ENCODE measurements around the gene RNF220. TPM values are rescaled to one million over a fixed set of nuclear protein-coding genes. Genes with fewer than 3 reads are reported as not detected.

Gene RNF220
- total and polyA plus RNA-seq, 9 of the 15 experiments (the other 6 are each of a cell fraction or from before 2014, with no cell fraction given), result 5.1 to 117 (median 66.9) TPM

DNA sequence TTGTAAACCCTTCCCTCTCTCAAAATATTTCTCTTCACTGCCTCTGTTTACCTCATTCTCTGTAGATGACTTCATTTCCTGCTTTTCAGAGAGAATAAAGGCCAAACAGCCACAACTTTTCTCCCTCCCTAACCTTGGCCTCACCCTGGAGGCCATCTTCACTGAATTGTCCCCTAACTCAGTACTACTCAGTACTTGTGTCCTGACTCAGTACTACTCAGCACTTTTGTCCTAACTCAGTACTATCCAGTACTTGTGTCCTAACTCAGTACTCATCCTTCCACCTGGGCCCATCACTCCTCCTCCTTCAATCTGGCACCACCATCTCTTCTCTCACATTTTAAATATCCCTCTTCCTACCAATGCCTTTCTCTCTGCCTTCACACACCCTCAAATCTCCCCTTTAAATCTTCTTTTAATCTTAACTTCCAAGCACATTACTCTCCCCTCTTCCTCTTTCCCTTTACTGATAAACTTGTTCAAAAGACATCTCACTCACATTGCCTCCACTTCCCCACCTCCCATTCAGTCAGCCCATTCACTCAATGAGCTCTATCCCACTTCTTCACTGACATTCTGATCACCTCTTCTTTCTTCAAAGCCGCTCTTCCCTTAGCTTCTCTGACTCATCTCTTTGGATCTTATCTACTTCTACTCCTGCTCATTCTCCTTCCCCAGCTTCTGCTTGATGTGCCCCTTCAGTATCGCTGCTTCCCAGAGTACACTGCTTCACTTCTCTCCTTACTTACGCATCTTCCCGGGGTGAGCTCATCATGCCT, 121.4 kb downstream of the RNF220 start (continued):
- TF ChIP-seq, protein P1, sequence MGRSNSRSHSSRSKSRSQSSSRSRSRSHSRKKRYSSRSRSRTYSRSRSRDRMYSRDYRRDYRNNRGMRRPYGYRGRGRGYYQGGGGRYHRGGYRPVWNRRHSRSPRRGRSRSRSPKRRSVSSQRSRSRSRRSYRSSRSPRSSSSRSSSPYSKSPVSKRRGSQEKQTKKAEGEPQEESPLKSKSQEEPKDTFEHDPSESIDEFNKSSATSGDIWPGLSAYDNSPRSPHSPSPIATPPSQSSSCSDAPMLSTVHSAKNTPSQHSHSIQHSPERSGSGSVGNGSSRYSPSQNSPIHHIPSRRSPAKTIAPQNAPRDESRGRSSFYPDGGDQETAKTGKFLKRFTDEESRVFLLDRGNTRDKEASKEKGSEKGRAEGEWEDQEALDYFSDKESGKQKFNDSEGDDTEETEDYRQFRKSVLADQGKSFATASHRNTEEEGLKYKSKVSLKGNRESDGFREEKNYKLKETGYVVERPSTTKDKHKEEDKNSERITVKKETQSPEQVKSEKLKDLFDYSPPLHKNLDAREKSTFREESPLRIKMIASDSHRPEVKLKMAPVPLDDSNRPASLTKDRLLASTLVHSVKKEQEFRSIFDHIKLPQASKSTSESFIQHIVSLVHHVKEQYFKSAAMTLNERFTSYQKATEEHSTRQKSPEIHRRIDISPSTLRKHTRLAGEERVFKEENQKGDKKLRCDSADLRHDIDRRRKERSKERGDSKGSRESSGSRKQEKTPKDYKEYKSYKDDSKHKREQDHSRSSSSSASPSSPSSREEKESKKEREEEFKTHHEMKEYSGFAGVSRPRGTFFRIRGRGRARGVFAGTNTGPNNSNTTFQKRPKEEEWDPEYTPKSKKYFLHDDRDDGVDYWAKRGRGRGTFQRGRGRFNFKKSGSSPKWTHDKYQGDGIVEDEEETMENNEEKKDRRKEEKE (IDR thresholded peaks at IDR 0.05; ENCODE audit: borderline replicate concordance in 1 of 2, control insufficient read depth in 1 of 2, low read depth in 2 of 2, low read length in 1 of 2), result no peak
- TF ChIP-seq BCOR (IDR thresholded peaks at IDR 0.05), result peak; percentile 59; the same call in 1 of the 2 replicates
- TF ChIP-seq NR4A1 (CRISPR knock-in tag; IDR thresholded peaks at IDR 0.05), result no peak
- no peak for TF ChIP-seq NR4A1 (tag; IDR thresholded peaks at IDR 0.05)
- TF ChIP-seq, protein P2, sequence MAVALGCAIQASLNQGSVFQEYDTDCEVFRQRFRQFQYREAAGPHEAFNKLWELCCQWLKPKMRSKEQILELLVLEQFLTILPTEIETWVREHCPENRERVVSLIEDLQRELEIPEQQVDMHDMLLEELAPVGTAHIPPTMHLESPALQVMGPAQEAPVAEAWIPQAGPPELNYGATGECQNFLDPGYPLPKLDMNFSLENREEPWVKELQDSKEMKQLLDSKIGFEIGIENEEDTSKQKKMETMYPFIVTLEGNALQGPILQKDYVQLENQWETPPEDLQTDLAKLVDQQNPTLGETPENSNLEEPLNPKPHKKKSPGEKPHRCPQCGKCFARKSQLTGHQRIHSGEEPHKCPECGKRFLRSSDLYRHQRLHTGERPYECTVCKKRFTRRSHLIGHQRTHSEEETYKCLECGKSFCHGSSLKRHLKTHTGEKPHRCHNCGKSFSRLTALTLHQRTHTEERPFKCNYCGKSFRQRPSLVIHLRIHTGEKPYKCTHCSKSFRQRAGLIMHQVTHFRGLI (CRISPR knock-in tag; IDR thresholded peaks at IDR 0.05), result no peak
- TF ChIP-seq, protein P3, sequence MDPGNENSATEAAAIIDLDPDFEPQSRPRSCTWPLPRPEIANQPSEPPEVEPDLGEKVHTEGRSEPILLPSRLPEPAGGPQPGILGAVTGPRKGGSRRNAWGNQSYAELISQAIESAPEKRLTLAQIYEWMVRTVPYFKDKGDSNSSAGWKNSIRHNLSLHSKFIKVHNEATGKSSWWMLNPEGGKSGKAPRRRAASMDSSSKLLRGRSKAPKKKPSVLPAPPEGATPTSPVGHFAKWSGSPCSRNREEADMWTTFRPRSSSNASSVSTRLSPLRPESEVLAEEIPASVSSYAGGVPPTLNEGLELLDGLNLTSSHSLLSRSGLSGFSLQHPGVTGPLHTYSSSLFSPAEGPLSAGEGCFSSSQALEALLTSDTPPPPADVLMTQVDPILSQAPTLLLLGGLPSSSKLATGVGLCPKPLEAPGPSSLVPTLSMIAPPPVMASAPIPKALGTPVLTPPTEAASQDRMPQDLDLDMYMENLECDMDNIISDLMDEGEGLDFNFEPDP (CRISPR knock-in tag; IDR thresholded peaks at IDR 0.05), result no peak
- TF ChIP-seq CHD4 (IDR thresholded peaks at IDR 0.05; ENCODE audit: insufficient read depth, insufficient replicate concordance, low read depth, low read length, poor library complexity, severe bottlenecking), result no peak
- TF ChIP-seq STAT5A (IDR thresholded peaks at IDR 0.05; ENCODE audit: borderline replicate concordance, low read length), result no peak
- TF ChIP-seq CC2D1A (IDR thresholded peaks at IDR 0.05), result no peak; the same call in 1 of the 2 replicates
- TF ChIP-seq, protein P4, sequence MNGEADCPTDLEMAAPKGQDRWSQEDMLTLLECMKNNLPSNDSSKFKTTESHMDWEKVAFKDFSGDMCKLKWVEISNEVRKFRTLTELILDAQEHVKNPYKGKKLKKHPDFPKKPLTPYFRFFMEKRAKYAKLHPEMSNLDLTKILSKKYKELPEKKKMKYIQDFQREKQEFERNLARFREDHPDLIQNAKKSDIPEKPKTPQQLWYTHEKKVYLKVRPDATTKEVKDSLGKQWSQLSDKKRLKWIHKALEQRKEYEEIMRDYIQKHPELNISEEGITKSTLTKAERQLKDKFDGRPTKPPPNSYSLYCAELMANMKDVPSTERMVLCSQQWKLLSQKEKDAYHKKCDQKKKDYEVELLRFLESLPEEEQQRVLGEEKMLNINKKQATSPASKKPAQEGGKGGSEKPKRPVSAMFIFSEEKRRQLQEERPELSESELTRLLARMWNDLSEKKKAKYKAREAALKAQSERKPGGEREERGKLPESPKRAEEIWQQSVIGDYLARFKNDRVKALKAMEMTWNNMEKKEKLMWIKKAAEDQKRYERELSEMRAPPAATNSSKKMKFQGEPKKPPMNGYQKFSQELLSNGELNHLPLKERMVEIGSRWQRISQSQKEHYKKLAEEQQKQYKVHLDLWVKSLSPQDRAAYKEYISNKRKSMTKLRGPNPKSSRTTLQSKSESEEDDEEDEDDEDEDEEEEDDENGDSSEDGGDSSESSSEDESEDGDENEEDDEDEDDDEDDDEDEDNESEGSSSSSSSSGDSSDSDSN (IDR thresholded peaks at IDR 0.05; ENCODE audit: borderline replicate concordance in 1 of 2, low read depth in 2 of 2, low read length in 2 of 2), result no peak
- TF ChIP-seq, protein P5, sequence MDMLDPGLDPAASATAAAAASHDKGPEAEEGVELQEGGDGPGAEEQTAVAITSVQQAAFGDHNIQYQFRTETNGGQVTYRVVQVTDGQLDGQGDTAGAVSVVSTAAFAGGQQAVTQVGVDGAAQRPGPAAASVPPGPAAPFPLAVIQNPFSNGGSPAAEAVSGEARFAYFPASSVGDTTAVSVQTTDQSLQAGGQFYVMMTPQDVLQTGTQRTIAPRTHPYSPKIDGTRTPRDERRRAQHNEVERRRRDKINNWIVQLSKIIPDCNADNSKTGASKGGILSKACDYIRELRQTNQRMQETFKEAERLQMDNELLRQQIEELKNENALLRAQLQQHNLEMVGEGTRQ (CRISPR knock-in tag; IDR thresholded peaks at IDR 0.05), result no peak
- TF ChIP-seq ZFP1 (CRISPR knock-in tag; IDR thresholded peaks at IDR 0.05), result no peak
- TF ChIP-seq THRAP3 (IDR thresholded peaks at IDR 0.05; ENCODE audit: borderline replicate concordance), result 0 out of 2 replicates have a peak, but pooled peaks have one; percentile 54
- peak; percentile 98 for TF ChIP-seq SMARCA4 (IDR thresholded peaks at IDR 0.05)
- TF ChIP-seq MAFK (IDR thresholded peaks at IDR 0.05; ENCODE audit: low read length), result no peak

All from K562 (cell line).